G401 (cell line): ENCODE measurements around the gene PRKACG. TPM values are rescaled to one million over a fixed set of nuclear protein-coding genes. Genes with fewer than 3 reads are reported as not detected.
A peak's percentile ranks its signal among the peaks of the same experiment; 100 is the strongest.
"Not testable (repeated sequence)": the region's sequence is repeated elsewhere in the genome, so short reads cannot be mapped to it uniquely, and the experiment has no call there.

Experiments used
- DNase-seq: peaks from one replicate; pipeline ENCODE4 v3.0.0-alpha.2; 2015; ENCODE audit warnings: low spot score
- in situ Hi-C: cut with HindIII; loops from 2 replicates; pipeline ENCODE4 v1.10.0; 2016; ENCODE audit warnings: low sequenced_read_pairs, mixed read lengths
- total RNA-seq: library from RNA; depleted of rRNA; stranded (reverse); fragments of >200 nt; shearing (Covaris generic); gene quantifications from 2 replicates; pipeline ENCODE4 v1.2.3, GENCODE V29; 2014

The PRKACG gene
- total RNA-seq, 1 experiment from 2014 or later, result not detected

GRCh38 chr9:68995776-68996175, 18.1 kb downstream of the PRKACG start:
- in situ Hi-C loops, result loop anchor here (10.0 kb wide), 1 partner anchor 411 kb away; no protein-coding TSS in a partner anchor
- DNase-seq, result no peak

DNA sequence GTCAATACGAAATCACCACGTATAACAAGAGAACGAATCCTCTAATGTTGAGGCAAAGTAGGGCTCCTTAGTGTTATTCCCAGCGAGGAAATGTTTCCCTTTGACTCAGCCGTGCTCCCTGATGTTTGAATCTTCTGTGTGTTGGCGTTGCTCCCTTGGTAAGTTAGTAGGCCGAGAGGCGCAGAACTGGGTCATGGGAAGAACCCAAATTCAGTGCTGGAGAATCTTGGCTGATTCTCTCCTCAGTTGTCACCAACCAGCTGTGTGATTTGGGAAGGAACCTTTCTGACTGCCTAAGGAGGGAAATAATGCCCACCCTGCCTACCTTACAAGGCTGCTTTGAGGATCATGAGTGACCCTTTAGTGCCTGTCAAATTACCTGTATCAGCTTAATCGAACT, 22.5 kb downstream of the PRKACG start:
- peak; percentile 38 for DNase-seq

DNA sequence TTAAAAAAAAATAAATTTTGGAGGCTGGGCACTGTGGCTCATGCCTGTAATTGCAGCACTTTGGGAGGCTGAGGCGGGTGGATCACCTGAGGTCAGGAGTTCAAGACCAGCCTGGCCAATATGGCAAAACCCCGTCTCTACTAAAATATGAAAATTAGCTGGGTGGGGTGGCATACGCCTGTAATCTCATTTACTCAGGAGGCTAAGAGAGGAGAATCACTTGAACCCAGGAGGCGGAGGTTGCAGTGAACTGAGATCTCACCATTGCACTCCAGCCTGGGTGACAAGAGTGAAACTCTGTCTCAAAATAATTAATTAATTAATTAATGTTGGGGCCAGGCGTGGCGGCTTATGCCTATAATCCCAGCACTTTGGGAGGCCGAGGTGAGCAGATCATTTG, 27.0 kb downstream of the PRKACG start:
- in situ Hi-C loops, DNase-seq: not testable (repeated sequence)

More for the DNA sequence above, 22.5 kb downstream of the PRKACG start:
- in situ Hi-C loops, result loop anchor here (10.0 kb wide), 1 partner anchor 407 kb away; no protein-coding TSS in a partner anchor

DNA sequence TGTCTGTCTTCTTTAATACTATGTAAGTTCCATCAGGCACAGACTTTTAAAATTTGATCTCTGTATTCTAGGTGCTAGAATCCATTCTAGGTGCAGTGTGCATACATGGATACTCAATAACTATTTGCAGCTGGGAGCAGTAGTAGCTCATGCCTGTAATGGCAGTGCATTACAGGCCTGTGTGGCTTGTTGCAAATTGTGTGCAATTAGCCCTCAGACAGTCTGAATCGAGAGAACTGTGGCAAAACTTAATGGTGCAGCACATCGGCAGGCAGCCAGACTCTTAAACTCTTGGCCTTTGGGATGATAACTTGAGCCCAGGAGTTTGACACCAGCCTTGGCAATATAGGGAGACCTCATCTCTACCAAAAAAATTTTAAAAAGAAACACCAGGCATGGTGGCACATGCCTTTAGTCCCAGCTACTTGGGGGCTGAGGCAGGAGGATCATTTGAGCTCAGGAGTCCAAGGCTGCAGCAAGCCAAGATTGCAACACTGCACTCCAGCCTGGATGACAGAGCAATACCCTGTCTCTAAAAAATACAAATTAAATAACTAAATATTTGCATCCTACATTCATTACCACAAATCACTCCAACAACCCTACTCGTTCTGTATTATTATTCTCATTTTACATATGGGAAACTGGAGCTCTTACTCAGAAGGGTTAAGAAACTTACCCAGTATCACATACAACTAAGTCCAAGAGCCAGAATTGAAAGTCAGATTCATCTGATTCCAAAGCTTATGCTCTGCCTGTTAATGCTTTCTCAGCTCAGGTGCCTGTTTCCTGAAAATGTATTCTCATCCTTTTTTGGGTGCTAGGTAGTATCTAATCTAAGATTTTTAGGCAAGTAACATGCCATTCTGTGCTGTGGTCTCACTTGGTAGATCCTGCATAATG, 30.1 kb downstream of the PRKACG start:
- in situ Hi-C loops, result no loop called here
- no peak for DNase-seq

DNA sequence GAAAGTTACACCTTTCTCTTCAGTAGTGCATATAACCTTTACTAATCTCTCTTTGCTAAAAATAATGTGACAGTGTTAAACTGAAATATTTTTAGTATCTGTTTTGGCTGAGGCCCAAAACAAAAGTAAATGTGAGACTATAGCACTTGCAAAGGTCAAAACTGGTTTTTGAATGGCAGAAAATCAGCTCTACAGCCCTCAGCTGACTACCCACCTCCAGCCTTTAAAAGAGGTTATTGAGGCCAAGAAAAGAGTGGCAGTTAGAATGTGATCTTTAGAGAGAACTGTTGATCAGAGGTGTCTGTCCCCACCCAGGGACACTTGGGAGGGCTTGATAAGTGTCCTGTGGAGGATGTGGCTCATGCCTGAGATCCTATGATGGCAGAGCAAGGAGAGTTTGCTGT, 30.9 kb downstream of the PRKACG start:
- DNase-seq, result no peak
- in situ Hi-C loops, result no loop called here

DNA sequence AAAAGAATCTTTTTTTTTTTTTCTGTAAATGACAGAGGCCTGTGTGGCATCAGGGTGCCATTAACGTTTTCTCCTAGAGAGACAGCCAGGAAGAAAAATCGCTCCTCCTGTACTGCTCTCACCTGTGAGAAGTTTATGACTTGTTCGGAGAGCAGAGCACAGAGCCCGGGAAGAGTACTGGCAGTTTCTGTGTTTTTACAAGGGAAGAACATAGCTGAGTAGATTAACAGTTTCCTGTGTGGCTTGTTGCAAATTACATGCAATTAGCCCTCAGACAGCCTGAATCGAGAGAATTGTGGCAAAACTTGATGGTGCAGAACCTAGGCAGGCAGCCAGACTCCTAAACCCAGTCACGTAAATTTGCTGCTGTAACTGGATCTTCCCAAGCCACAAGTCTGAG, 32.1 kb downstream of the PRKACG start:
- in situ Hi-C loops, result no loop called here
- no peak for DNase-seq

DNA sequence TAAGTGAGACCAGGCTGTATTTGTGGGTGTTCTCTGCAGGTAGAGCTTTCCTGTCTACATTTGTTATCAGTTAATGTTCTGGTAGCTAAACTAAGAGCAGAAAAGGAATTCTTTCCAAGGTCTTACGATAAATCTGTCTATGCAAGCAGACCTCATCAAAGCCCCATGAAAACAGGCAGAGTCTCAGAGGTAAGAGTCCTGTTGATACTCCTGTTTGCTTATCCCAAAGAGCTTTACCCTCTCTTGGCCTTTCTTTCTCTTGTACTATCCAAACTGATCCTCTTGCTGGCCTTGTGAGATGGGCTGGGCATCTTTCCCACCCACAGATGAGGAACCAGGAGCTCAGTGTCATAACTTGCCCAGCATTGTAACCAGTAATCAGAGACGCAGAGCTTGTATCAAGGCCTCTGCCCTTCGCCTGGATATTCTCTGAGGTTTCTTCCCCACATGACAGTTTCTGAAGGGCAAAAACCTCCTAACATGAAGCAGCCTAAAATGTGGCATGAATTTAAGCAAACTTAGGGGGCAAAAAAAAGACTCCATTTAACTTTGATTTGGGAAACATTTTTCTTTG, 33.5 kb downstream of the PRKACG start:
- peak; percentile 64 for DNase-seq
- in situ Hi-C loops, result no loop called here

DNA sequence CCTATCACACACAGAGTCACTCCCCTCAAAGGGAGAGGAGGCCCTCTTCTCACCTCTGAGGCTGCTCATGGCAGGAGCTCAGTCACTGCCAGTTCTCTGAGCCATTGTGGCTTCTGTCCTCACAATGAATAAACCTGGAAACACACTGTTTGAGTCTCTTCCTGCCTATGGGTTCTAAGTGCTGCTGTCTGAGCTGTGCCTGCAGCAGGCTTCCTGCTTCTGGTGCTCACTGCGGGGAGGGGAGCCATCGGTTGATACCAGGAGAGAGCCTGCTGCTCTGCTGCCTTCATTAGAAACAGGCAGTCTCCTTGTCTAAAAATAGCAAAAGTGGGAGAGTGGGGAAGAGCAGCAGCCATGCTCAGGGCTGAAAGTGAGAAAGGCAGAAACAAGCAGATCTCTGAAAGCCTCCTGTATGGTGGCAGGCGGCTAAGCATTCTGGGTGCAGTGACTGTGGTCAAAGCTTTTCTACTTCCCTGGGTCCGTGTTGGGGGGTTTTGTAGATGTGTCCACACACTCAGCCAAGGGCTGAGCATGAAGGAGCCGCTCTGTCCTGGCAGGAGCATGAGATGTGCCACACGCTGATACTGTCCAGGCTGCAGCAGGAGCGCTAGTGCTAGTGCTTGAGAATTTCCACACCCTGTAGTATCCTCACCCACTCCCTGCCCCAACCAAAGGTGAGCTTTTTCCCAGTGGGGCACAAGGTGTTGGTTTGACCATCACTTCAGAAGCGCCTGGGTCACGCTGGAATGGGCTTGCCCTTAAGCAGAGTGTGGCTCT, 34.2 kb downstream of the PRKACG start:
- in situ Hi-C loops, result no loop called here
- peak; percentile 87 for DNase-seq

DNA sequence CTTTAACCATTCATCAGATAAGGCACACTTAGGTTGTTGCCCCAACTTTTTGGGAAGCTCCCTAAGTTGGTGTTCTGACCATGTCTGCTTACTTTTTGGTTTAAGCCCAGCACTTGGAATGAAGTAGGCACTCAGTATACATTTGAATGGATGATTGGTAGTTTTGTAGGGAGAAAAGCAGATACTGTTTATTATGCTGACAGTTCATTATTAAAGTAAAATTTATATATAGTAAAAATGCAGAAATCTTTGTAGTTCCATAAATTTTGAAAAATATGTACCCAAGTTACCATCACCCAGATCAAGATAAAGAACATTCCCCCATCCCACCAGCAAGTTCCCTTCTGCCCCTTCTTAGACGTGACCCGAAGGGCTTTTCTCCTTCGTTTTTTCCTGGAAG, 35.4 kb downstream of the PRKACG start:
- no peak for DNase-seq
- in situ Hi-C loops, result no loop called here

DNA sequence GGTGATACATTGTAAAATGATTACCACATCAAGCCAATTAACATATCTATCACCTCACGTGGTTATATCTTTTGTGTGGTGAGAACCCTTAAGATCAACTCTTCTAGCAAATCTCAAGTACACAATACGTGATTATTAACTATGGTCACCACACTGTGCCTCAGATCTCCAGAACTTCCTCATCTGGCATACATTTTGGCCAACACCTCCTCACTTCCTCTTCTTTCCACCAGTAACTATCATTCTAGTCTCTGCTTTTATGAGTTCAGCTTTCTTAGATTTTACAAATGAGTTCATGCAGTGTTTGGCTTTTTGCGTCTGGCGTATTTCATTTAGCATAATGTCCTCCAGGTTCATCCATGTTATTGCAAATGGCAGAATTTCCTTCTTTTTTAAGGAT, 35.8 kb downstream of the PRKACG start:
- in situ Hi-C loops, result no loop called here
- DNase-seq, result no peak

DNA sequence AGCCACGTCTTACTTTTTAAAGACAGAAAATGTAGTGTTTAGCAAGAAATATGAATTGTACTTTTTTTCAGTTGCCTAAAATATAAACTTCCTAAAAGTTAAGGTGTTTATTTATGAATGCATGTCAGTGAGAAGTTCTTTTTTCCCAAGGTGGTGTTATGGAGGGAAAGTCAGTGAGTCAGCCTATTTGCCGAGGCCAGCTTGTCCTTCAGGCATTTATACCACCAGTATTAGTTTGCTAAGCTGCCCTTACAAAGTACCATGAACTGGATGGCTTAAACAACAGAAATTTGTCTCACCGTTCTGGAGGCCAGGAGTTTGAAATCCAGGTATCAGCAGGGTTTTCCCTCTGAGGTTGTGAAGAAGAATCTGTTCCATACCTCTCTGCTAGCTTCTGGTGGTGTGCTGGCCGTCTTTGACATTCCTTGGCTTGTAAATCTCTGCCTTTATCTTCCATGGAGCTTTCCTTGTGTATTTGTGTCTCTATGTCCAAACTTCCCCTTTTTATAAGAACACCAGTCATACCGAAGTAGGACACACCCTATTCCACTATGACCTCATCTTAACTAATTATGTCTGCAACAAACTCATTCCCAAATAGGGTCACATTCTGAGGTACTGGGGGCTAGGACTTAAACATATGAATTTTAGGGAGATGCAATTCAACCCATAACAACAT, 38.4 kb downstream of the PRKACG start:
- in situ Hi-C loops, result no loop called here
- peak; percentile 29 for DNase-seq

- in situ Hi-C loops, result no loop called here
- DNase-seq, result peak; percentile 5
Measured at GRCh38 chr9:68974901-68975300, 39.0 kb downstream of the PRKACG start.

DNA sequence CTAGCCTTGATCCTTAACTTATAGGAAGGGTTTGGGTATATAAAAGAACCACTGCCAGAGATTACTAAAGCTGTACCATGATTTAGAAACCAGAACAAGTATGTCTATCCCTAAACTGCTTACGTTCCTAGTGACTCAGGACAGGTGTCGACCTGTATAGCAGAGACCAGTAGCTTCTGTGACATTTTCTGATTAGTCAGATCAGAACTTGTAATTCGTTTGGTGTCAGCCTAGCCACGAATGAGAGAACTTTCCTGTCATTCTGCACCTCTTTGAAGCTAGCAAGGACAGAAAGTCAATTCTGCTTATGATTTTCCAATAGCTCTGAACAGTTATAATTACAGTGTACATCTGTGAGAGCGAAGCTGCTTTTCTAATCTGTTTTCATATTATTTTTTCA, 39.5 kb downstream of the PRKACG start:
- DNase-seq, result no peak
- in situ Hi-C loops, result no loop called here

DNA sequence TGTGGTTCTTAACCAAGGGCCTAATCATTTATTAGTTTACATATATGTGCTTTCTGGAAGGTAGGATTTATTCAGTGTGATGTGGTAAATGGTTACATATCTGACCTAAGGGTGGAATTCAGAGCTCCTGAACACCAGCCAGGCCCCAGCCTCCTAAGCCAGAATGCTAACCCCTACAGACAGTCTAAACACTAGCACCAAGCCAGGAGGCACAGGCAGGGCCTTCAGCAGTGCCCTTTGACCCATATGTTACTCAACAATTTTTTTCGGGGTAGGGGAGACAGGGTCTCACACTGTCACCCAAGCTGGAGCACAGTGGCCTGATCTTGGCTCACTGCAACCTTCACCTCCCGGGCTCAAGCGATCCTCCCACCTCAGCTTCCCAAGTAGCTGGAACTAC, 40.3 kb downstream of the PRKACG start:
- no peak for DNase-seq
- in situ Hi-C loops, result no loop called here

DNA sequence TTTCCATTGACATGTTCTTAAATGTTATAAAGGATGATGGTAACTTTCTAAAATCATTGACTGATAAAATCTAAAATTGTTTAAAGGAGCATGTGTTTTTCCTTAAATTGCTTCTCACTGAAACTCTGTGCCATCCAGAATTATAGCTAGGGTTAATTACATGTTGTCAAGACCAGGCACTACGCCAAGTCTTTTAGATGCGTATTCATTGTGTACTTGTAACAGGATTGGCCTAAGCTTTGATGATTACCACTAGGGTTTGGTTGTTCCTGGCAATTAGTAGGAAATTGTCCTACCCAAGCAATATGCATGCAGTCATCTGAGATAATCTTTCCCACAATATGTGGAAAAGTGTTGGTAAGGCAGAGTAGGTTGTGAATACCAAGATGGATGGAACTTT, 43.8 kb downstream of the PRKACG start:
- peak; percentile 10 for DNase-seq
- in situ Hi-C loops, result no loop called here

GRCh38 chr9:68969538-68969937, 44.4 kb downstream of the PRKACG start:
- in situ Hi-C loops, result no loop called here
- DNase-seq, result no peak

DNA sequence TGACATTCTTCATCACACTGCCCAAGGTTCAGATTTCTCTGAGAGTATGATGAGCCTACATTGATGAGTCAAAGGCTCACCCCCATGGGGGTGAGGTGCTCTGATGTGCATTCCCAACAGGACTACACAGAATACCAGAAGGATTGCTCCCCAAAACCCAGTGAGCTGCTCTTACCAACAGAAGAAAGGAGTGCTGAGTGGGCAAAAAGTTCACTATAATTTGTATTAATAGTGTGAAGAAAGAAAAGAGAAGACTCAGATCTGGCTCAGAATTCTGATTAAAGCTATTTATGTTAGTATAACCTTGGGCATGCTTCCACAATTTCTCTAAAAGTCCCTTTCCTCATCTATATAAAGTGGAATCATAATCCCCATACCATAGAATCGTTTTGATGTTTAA, 46.1 kb downstream of the PRKACG start:
- no peak for DNase-seq
- in situ Hi-C loops, result no loop called here

GRCh38 chr9:68966496-68966944, 47.4 kb downstream of the PRKACG start:
- no peak for DNase-seq
- in situ Hi-C loops, result no loop called here

DNA sequence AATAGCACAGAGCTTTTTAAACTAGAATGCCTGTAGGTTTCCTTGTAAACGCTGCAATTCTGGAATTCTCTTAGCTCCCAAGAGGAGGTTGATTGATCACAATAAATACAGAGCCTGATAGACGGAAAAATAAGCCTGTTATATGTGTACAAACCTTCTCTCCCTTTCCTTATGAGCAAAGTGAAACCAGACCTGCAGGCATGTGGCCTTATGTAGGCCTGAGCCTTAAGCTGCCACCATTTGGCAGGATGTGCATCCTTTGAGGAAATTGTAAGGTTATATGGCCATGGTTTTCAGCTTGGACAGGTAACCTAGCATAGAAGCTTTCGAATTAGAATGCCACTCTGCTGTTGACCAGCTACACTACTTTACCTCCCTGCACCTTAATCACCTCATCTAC, 49.1 kb downstream of the PRKACG start:
- in situ Hi-C loops, result no loop called here
- no peak for DNase-seq
